Amniotic stem cell (primary cell): ENCODE results near the gene NXPE3.
"Not testable (repeated sequence)": the region's sequence is repeated elsewhere in the genome, so short reads cannot be mapped to it uniquely, and the experiment has no call there.

Experiments used
- DNase-seq: peaks from one replicate; lab custom pipeline; 2025; lab: John Stamatoyannopoulos, UW

NXPE3 gene

DNA sequence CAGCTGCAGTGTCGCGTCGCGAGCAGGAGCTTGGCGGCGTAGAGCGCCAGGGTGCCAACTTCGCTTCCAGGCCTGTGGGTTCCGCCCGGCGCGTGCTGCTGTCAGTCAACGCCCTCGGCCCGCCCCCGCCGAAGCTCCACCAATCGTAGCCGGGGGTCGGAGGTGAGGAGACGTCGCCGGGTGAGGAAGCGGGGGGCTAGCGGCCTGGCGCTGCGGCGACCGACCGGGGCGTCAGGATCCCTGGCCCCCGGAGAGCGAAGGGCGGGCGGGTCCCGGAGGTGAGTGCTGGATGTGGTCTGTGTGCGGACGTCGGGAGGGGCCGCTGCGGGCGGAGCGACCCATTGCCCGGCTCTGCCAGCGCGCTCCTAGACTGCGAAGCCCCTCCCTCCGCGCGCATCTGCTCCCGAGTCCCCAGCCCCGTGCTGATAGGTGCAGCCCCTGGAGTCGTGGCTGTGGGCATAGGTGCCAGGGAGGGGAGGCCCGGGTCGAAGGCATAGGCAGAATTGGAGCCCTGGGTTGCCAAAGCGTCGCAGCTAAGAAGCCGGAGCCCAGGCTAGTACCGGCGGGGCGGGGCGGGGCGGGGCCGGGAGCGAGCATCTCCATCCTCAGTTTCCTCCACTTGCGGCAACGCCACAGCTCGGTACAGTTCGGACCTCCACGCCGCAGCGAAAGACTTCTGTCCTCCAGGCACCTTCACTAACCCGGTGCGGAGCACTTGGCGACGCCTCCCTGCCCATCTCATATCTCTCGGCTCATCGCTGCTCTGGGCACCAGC lies at the start of gene NXPE3:
NXPE3 (plus strand) TSS at position 165 of the 775 bp plus-strand sequence. CDS start 6,386 bp downstream, outside the sequence.
- DNase-seq = peak; percentile 34

DNA sequence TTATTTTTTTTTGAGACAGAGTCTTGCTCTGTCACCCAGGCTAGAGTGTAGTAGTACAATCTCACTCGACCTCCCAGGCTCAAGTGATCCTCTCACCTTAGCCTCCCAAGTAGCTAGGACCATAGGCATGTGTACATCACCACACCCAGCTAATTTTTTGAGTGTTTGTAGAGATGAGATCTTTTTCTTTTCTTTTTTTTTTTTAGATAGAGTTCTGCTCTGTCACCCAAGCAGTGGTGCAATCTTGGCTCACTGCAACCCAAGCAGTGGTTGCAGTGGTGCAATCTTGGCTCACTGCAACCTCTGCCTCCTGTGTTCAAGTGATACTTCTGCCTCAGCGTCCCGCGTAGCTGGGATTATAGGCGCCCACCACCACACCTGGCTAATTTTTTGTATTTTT lies 49.4 kb upstream of the NXPE3 start:
- no peak for DNase-seq

DNA sequence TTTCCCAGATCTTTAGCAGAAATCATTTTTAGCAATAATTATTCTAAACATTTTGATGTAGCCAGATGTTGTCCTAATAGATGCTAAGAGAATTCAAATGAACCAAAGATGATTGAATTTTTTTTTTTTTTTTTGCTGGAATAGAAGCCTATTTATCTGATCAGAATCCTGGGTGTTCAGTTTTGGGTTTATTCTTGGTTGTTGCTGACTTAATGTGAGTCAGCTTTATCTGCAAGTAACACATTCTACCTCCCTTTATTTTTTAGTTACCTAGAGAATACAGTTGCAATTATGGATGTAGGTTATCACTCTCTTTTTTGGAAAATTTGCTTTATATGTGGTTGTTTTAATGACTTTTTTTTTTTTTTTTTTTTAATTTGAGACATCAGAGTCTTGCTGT lies 48.2 kb upstream of the NXPE3 start:
- no peak for DNase-seq

DNA sequence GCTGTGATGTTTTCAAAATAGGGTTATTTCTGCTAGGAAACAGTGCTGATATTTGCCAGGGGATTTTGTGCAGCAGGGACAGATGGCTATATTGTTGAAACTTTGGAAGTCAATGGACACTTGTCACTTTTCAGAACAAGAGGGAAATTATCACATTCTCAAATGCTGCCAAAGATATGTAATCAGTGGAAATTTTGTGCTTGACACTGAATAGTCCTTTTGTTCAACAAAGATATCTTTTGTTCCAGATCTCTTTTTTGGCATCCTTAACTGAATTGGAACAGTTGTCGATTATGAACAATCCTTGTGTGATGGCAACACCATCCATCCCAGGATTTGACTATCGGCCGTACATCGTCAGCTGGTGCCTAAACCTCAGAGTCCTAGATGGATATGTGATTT lies 46.8 kb upstream of the NXPE3 start:
- no peak for DNase-seq

DNA sequence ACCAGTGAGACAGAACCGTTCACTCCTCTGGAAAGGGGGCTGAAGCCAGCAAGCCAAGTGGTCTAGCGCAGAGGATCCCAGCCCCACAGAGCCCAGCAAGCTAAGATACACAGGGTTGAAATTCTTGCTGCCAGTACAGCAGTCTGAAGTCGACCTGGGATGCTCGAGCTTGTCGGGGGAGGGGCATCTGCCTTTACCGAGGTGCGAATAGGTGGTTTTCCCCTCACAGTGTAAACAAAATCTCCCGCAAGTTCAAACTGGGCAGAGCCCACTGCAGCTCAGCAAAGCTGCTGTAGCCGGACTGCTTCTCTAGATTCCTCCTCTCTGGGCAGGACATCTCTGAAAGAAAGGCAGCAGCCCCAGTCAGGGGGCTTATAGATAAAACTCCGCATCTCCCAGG lies 43.2 kb upstream of the NXPE3 start:
- no peak for DNase-seq

DNA sequence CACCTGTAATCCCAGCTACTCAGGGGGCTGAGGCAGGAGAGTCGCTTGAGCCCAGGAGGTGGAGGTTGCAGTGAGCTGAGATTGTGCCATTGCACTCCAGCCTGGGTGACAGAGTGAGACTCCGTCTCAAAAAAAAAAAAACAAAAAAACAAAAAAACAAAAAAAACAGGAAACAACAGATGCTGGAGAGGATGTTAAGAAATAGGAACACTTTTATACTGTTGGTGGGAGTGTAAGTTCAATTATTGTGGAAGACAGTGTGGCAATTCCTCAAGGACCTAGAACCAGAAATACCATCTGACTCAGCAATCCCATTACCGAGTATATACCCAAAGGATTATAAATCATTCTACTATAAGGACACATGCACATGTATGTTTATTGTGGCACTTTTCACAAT lies 37.1 kb upstream of the NXPE3 start:
- not testable (repeated sequence) for DNase-seq

DNA sequence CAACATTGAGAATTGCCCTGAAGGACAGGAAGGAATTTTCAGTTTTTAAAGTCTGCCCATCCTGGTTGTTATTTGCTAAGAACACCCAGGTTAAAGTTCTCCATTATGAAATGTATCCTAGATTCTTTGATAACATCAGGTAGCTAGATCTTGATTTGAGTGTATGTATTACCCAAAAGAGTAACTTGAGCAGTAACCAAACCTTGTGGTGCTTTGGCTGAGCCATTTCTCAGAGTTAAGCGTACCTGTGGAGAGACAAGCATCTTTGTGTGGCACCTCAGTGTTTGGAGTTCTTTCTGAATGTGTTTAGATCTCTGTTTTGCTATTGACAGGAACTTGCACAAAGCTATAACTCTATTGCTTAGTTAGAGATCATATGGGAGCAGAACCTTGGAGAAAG lies 34.2 kb upstream of the NXPE3 start:
- DNase-seq = no peak

DNA sequence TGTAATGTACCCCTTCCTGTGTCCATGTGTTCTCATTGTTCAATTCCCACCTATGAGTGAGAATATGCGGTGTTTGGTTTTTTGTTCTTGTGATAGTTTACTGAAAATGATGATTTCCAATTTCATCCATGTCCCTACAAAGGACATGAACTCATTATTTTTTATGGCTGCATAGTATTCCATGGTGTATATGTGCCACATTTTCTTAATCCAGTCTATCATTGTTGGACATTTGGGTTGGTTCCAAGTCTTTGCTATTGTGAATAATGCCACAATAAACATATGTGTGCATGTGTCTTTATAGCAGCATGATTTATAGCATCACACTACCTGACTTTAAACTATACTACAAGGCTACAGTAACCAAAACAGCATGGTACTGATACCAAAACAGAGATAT lies 33.1 kb upstream of the NXPE3 start:
- not testable (repeated sequence) for DNase-seq

DNA sequence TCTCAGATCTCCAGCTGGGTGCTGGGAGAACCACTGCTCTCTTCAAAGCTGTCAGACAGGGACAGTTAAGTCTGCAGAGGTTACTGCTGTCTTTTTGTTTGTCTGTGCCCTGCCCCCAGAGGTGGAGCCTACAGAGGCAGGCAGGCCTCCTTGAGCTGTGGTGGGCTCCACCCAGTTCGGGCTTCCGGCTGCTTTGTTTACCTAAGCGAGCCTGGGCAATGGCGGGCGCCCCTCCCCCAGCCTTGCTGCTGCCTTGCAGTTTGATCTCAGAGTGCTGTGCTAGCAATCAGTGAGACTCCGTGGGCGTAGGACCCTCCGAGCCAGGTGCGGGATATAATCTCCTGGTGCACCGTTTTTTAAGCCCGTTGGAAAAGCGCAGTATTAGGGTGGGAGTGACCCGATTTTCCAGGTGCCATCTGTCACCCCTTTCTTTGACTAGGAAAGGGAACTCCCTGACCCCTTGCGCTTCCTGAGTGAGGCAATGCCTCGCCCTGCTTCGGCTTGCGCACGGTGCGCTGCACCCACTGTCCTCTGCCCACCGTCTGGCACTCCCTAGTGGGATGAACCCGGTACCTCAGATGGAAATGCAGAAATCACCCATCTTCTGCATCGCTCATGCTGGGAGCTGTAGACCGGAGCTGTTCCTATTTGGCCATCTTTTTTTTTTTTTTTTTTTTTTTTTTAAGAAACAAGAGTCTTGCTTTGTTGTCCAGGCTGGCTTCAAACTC lies 25.5 kb upstream of the NXPE3 start:
- not testable (repeated sequence) for DNase-seq

DNA sequence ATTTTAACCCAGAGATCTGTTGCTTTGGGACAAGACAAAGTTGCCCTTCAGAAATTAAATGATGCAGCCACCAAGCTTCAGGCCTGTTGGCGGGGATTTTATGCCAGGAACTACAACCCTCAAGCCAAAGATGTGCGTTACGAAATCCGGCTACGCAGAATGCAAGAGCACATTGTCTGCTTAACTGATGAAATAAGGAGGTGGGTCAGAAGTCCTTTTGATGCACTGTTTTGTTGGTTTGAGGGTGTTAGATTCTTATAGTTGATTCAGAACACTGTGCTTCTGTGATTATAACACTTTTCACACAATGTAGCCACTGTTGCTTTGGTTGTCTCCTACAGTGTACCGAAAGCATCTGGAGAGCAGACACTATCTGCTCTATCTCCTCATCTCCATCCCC lies 20.8 kb upstream of the NXPE3 start:
- DNase-seq = no peak

DNA sequence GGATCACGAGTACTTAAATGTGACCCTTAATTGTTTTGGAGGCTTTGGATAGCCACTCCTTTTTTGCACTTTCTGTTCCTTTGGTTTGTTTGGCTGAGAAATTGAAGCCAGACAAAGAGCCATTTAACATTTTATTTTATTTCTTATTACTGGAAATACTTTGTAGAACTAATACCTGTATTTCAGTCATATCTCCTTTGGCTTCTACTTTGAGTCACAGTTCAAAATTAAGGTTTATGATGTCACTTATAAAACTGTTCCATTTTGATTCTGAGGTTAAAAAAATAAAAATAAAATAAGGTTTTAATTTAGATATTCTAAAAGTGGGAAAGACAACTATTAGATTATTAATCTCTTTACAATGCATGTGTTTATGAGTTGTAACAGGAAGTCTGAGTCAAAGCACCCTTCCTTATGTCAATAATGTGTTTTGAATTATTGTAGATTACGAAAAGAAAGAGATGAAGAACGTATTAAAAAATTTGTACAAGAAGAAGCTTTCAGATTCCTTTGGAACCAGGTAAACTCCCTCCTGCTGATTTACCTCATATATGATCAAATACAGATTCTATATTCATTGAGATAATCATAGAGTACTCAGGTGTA lies 16.9 kb upstream of the NXPE3 start:
- no peak for DNase-seq

DNA sequence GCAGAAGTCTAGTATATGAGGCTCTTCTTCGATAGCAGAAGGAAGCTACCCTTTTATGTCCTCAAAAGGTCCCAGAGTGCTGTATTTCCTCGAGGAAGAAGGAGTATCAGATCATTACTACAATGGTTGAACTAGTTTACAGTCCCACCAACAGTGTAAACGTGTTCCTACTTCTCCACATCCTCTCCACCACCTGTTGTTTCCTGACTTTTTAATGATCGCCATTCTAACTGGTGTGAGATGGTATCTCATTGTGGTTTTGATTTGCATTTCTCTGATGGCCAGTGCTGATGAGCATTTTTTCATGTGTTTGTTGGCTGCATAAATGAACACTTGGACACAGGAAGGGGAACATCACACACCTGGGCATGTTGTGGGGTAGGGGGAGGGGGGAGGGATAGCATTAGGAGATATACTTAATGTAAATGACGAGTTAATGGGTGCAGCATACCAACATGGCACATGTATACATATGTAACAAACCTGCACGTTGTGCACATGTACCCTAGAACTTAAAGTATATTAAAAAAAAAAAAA lies 1.2 kb upstream of the NXPE3 start:
- not testable (repeated sequence) for DNase-seq

DNA sequence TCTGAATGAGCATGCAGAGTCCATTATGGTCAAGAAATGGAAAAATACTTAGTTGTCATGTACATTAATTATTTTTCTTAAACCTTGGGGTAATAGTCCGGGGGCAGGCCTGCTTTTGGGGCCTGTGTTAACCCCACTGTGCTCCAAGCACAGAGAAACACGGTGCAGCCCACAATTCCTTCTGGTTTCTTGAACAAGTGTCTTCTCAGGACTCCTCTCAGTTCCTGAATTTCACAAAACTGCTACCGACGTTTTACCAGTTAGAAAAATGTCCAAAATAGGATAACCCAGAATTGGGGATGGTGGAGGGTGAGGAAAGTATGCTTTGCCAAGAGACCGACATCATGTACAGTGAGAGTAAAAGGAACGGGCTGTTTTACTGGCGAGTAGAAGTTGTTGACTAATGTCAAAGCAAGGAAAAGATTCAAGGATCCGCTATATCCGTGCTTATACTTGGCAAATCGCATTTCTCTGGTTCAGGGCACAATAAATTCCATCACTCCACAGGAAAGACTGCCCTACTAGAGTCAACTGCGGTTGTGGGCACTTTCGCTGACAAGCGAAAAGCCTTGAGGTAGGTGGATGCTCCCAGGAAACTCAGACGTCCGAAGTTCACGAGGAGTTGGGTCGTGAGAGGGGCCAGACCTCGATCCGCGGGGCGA lies 495 bp upstream of the NXPE3 start:
- DNase-seq = no peak

DNA sequence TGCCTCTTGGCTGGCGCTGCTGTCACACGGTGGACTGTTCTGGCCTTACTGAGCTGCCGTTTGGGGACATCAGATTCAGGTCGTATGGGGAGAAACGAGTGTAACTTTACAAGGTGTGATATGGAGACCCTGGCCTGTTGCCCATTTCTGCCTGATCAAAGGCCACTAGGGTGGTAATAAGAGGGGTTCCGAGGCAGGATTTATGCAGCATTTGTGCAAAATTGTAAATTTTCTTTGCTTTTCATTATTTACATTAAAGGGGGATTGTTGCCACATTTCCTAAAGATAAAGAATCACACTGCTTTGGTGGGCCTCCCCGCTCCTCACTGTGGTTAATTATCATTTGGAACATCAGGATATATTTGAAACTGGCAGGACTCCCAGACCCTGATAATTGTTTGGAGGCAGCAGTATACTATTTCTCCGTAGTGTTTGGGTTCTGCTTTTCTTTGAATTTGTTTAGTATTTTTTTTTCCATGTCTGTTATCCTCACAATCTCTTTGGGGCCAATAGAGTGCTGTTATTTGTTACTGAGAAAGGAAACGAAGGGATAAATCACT lies 891 bp downstream of the NXPE3 start:
- no peak for DNase-seq

DNA sequence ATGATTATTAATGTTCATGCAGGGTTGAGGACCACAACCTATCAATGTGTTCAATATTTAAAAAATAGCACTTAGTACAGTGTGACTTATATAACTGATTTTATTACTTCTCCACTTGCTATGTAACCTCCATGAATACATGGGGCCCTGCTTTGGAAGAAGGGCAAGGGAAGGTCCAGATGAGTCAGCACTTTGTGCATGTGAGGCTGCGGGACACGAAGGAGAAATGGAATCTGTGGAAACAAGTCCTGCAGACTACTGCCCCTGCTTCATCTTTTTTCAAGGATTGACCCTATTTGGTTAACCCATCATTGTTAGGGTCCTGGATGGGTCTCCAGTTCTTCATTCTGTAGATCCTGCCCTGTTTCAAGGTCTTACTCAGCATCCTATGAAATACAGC lies 1.6 kb downstream of the NXPE3 start:
- peak; percentile 40 for DNase-seq

DNA sequence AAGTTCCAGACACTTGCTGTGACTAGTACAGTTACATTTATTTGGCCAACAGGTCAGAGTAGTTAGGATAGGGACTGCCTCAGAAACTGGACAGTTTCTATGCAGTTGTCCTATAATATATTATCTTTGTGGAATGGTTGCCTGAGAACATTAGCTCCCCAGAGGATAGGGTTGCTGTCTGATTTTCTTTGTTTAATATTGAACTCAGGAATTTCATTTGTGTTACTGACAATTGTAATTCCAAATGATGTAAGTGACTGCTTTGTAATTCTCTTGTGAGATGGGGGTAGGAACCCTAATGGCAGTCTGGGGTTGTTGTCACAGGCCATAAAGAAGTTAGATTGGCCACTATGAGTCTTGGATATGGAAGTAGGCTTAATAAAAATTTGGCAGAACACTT lies 2.2 kb downstream of the NXPE3 start:
- no peak for DNase-seq

DNA sequence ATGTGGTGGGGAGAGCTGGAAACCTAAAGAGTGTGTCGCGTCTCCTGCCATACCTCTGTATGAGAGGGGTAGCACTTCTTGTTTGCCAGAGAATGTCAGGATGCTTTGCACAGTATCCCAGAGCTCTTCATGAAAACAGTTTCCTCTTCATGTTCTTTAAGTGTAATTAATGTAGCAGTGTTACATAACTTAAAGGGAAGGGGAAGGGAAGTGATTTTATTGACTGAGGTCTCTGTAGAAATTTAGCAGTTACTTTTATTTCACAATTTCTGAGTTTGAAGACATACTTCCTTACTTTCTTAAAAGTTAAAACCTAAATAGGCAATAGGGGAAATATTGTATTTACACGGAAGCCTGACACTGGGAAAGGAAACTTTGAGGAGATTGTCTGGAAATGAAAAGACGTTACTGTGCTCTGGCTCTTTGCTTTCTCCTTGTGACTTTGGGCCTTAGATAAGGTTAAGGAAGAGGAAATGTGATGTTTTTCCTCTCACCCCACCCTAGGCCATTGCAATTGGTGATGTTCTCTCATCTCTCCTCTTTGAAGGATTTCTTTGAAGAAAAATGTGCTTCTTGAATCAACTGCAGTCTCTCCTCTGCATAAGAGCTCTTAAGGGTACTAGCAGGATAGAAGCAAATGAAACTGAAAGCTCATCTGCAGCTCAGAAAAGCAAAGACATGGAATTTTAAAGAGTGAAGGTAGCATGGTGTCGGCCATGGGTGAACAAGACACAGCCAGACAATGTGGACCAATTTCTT lies 6.0 kb downstream of the NXPE3 start:
- no peak for DNase-seq

DNA sequence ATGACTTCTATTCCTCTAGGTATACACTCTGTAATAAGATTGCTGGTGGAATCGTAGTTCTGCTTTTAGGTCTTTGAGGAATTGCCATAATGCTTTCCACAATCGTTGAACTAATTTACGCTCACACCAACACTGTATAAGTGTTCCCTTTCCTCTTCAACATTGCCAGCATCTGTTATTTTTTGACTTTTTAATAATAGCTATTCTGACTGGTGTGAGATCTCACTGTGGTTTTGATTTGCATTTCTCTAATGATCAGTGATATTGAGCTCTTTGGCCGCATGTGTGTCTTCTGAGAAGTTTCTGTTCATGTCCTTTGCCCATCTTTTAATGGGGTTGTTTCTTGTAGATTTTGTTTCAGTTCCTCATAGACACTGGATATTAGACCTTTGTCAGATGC lies 12.8 kb downstream of the NXPE3 start:
- no peak for DNase-seq

DNA sequence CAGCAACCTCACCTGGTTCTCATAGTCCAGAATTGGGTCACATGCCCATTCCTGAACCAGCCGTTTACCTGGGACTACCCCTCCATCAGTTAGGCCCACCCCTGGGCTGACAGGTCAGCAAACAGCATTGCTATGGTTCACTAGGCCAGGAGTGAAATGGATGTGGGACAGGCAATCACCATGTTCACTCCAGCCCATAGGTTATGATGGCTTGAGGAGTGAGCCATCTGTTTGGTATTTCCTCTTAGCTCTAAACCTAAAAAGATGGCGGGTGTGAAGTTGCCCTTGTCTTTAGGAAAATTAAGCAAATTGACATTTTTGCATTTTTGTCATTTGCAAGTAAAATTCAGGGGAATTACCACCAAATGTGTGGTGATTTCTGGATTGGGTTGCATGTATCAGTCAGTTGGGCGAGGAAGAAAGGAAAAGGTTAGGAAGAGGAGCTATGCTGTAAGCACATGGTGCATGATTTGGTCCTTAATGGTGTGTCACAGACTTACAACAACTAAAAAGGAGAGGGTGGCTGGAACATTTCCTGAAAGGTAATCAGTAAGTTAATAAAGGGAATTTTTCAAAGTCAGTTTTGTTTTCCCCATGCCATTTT lies 17.2 kb downstream of the NXPE3 start:
- no peak for DNase-seq

DNA sequence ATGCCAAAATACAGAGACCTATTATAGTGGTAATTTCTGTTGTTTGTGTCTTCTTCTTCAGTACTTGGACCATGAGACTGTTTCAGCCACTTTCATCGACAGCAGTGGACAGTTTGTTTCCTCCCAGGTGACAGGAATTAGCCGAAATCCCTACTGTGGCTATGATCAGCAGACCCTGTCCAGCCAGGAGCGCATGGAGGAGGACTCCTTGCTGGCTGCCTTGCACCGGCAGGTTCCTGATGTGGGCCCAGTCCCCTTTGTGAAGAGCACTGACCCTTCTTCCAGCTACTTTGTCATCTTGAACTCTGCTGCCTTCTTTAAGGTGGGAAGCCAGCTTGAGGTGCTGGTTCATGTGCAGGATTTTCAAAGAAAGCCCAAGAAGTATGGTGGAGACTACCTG lies 22.2 kb downstream of the NXPE3 start:
- no peak for DNase-seq

DNA sequence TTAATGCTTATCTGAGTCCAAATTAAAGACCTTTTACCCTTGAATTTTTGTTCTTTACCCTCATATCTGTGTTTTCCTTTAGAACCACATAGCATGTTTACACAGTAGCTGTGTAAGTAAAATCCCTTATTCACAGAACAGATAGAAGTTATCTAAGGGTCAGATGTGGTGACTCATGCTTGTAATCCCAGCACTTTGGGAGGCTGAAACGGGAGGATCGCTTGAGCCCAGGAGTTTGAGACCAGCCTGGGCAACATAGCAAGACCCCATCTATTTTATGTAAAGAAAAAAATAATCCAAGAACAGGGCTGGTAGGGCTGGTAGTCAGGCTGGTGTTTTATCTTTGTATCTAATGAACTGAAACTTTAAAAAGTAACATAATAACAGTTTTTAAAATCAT lies 23.2 kb downstream of the NXPE3 start:
- no peak for DNase-seq
